ENCODE results near the gene RMI2.

- TF ChIP-seq CTCF (IDR thresholded peaks at IDR 0.05), result peak; percentile 99
- no peak for TF ChIP-seq REST (IDR thresholded peaks at IDR 0.05; ENCODE audit: insufficient read depth in 1 of 2, low read depth in 2 of 2, low read length in 1 of 2)
- TF ChIP-seq POLR2AphosphoS5 (IDR thresholded peaks at IDR 0.05; ENCODE audit: low read depth, low read length), result no peak
- no peak for TF ChIP-seq SIN3A (IDR thresholded peaks at IDR 0.05; ENCODE audit: borderline replicate concordance, insufficient read depth, low read depth, low read length)
- no peak for TF ChIP-seq TCF7L2 (IDR thresholded peaks at IDR 0.05; ENCODE audit: low read depth, low read length)
Observed at GRCh38 chr16:11396241-11397048, 51.2 kb downstream of the RMI2 start.
